Activated B cell treated with CpG ODN at 0.5 μM for 24 hours (primary cell): ENCODE results near the gene BOD1L1. TPM values are rescaled to one million over a fixed set of nuclear protein-coding genes. Genes with fewer than 3 reads are reported as not detected.

ENCODE experiments used
- ATAC-seq: fragments of 200-7000 bp; cut with Tn5 transposase; one replicate; pipeline ENCODE4 v1.10.0; 2021; ENCODE audit warnings: low read depth, mild to moderate bottlenecking, moderate library complexity
- CTCF ChIA-PET: fragments of 350-600 bp; sonication (Branson Sonifier 250); formaldehyde crosslinking; loops from one replicate; lab custom pipeline; 2021; ENCODE audit warnings: antibody characterized with exemption; lab: Charles Lee
- POLR2A ChIA-PET: fragments of 350-600 bp; sonication (Branson Sonifier 250); formaldehyde crosslinking; loops from one replicate; lab custom pipeline; 2021; ENCODE audit warnings: antibody characterized with exemption; lab: Charles Lee
- DNase-seq: peaks from one replicate; pipeline ENCODE4 v3.0.0; 2022
- H3K27ac Mint-ChIP-seq: one replicate; pipeline ENCODE4 v1.8.0; 2020; ENCODE audit warnings: mixed read lengths
- H3K27me3 Mint-ChIP-seq: one replicate; pipeline ENCODE4 v1.8.0; 2021; ENCODE audit warnings: mixed read lengths
- H3K36me3 Mint-ChIP-seq: one replicate; pipeline ENCODE4 v1.8.0; 2021; ENCODE audit warnings: low read depth, mixed read lengths
- H3K4me1 Mint-ChIP-seq: one replicate; pipeline ENCODE4 v1.8.0; 2021; ENCODE audit warnings: mixed read lengths
- H3K4me3 Mint-ChIP-seq: one replicate; pipeline ENCODE4 v1.8.0; 2020; ENCODE audit warnings: mild to moderate bottlenecking, mixed read lengths
- H3K9me3 Mint-ChIP-seq: one replicate; pipeline ENCODE4 v1.8.0; 2020; ENCODE audit warnings: mixed read lengths
- intact Hi-C: fragments of 100-400 bp; cut with micrococcal nuclease; formaldehyde crosslinking; loops from one replicate; pipeline ENCODE4 v1.15.1; 2024
- total RNA-seq: library from RNA; stranded (reverse); gene quantifications from 2 replicates; pipeline ENCODE4 v1.2.3, GENCODE V29; 2022
- TF ChIP-seq, protein P1 (sequence below): fragments of 200-600 bp; IDR thresholded peaks from one replicate; pipeline ENCODE4 v1.8.0; 2022; ENCODE audit warnings: antibody characterized with exemption, mild to moderate bottlenecking

Gene BOD1L1
- total RNA-seq, 1 donor from 2014 or later: 79.3 TPM

DNA sequence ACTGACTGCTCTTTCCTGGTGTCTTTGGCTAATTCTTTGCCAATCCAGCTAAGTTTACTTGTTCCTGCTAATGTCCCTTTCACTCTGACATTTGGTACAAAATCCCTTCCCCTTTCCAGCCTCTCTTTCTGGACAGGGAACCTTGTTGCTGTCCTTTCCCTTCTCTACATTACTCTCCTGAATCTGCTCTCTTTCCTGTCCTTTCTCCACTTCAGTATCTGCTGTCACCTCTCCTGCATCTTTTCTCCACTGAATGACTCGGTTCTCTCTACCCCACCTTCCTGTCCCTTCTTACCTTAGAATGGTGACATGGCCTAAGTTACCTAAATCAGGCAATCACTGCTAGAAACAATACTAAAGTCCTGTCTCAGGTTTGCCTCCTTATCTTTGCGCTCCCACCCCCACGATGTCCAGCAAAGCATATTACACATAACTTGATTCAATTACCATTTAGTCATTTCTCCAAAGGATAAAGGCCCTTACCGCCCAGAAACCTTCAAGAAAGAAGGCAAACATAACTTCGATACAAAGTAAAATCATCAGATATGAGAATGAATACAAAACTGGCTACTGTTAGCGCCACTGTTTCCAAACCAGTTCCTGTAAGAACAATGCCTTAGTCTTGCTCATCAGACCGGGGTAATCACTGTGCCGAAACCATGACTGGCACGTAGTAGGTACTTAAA lies 890 bp downstream of the BOD1L1 start:
- ChIA-PET CTCF (no interaction called here), POLR2A (interaction anchor here (1.8 to 3.3 kb wide), 6 partner anchors 9 to 1376 kb away, joined by 4 to 42 read pairs (median 12); partner anchors contain the start of gene CPEB2)
- TF ChIP-seq, protein P1, sequence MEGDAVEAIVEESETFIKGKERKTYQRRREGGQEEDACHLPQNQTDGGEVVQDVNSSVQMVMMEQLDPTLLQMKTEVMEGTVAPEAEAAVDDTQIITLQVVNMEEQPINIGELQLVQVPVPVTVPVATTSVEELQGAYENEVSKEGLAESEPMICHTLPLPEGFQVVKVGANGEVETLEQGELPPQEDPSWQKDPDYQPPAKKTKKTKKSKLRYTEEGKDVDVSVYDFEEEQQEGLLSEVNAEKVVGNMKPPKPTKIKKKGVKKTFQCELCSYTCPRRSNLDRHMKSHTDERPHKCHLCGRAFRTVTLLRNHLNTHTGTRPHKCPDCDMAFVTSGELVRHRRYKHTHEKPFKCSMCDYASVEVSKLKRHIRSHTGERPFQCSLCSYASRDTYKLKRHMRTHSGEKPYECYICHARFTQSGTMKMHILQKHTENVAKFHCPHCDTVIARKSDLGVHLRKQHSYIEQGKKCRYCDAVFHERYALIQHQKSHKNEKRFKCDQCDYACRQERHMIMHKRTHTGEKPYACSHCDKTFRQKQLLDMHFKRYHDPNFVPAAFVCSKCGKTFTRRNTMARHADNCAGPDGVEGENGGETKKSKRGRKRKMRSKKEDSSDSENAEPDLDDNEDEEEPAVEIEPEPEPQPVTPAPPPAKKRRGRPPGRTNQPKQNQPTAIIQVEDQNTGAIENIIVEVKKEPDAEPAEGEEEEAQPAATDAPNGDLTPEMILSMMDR: no peak
- no peaks in the 10 kb centered on the region for H3K9me3 Mint-ChIP-seq
- DNase-seq (no peak), ATAC-seq (no peak)
- peaks cover 36% of the 10 kb centered on the region for H3K36me3 Mint-ChIP-seq
- H3K27ac Mint-ChIP-seq: peak overlapping the region; percentile 53
- H3K27me3 Mint-ChIP-seq: no peaks in the 10 kb centered on the region
- peak overlapping the region; percentile 91 for H3K4me3 Mint-ChIP-seq
- peaks cover 61% of the 10 kb centered on the region for H3K4me1 Mint-ChIP-seq
- intact Hi-C loops: loop anchor here (1.0 to 5.0 kb wide), 9 partner anchors 11 to 1376 kb away; partner anchors contain the start of genes CPEB2 and RAB28

DNA sequence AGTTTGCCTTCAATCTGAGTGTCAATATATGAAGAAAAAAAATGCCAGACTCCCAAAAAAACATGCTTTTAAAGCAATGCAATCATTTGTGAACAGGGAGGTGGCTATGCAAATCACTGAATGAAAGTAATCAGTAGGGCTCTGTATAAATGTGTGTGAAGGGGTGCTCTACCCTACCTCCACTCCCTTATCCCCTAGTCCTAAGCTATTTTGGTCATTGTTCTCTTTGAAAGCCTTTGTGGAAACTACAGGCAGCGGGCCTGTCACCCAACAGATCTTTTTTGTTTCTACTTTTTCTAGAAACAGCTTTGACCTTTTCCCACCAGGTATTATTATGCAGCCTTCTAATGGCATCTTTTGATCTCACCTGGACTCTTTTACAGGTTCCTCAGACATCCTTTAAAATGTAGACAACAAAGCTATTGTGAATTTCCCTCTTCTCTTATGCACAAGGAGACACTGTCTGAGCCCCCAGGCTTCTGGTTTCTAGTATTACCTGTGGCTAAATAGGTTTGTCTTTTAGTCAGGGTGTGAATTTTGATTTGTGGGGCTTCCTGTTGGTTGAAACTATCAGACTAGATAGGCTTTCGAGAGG lies 9.2 kb downstream of the BOD1L1 start:
- Mint-ChIP-seq H3K4me1 (peaks cover 63% of the 10 kb centered on the region), H3K4me3 (no peak overlapping the region), H3K9me3 (no peaks in the 10 kb centered on the region), H3K27me3 (no peaks in the 10 kb centered on the region), H3K36me3 (peaks cover 62% of the 10 kb centered on the region), H3K27ac (no peak overlapping the region)
- ChIA-PET CTCF (interaction anchor here (1.2 kb wide), 1 partner anchor 36 kb away, joined by 5 read pairs; no protein-coding TSS in a partner anchor), POLR2A (interaction anchor here (1.3 to 2.1 kb wide), 2 partner anchors 9 to 20 kb away, joined by 5 to 15 read pairs; partner anchors contain the start of gene BOD1L1)
- intact Hi-C loops: no loop called here
- TF ChIP-seq, protein P1: no peak
- DNase-seq (no peak), ATAC-seq (no peak)

DNA sequence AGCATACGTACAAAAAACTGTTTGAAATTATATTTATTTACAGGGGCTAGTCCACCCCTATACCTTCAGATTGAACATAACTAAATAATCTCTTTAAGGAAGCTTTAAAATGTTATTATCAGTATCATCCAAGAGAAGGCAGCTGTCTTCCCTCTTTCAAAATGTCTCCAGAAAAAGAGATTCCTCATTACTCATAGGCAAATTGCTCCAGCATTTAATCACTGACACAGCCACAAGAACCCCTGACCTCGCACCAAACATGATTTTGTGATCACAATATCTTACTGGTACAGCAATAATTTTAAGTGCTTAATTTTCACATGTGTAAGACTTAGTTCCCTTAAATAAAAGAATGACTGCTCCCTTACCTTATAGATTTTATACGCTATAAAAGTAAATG lies 9.7 kb downstream of the BOD1L1 start:
- TF ChIP-seq, protein P1: no peak
- CTCF ChIA-PET: interaction anchor here (1.2 kb wide), 1 partner anchor 36 kb away, joined by 5 read pairs; no protein-coding TSS in a partner anchor
- H3K4me3 Mint-ChIP-seq: no peak overlapping the region
- POLR2A ChIA-PET: interaction anchor here (1.3 to 2.1 kb wide), 2 partner anchors 10 to 20 kb away, joined by 5 to 15 read pairs; partner anchors contain the start of gene BOD1L1
- H3K27me3 Mint-ChIP-seq: no peaks in the 10 kb centered on the region
- no peak overlapping the region for H3K27ac Mint-ChIP-seq
- H3K4me1 Mint-ChIP-seq: peaks cover 62% of the 10 kb centered on the region
- H3K36me3 Mint-ChIP-seq: peaks cover 61% of the 10 kb centered on the region
- intact Hi-C loops: no loop called here
- H3K9me3 Mint-ChIP-seq: no peaks in the 10 kb centered on the region
- no peak for ATAC-seq
- DNase-seq: no peak

DNA sequence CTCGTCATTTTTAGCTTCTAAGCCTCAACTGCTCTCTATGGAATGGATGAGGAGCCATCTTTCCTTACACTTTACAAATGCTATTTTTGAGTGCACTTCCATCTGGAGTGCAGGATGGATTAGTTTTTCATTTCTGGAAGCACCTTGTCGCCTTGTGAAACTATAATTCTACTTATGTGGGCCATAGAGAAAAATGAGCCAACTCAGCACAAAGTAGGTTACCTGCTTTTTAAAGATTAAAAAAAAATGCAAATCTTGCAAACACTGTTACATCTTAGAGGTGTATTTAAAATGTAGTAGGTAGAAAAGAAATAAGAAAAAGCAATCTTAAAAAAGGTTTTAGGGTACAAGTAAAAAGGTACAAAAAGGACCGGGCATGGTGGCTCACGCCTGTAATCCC lies 10.9 kb downstream of the BOD1L1 start:
- Mint-ChIP-seq H3K9me3 (no peaks in the 10 kb centered on the region), H3K27ac (no peak overlapping the region), H3K27me3 (no peaks in the 10 kb centered on the region), H3K4me1 (peaks cover 65% of the 10 kb centered on the region), H3K4me3 (no peak overlapping the region), H3K36me3 (peaks cover 67% of the 10 kb centered on the region)
- ChIA-PET CTCF (interaction anchor here (1.7 kb wide), 1 partner anchor 38 kb away, joined by 5 read pairs; no protein-coding TSS in a partner anchor), POLR2A (interaction anchor here (2.1 kb wide), 1 partner anchor 11 kb away, joined by 15 read pairs; the partner anchor contains the start of gene BOD1L1)
- TF ChIP-seq, protein P1: no peak
- intact Hi-C loops: no loop called here
- ATAC-seq (no peak), DNase-seq (no peak)
